Measurements from ENCODE around the gene ZNF660. TPM values are rescaled to one million over a fixed set of nuclear protein-coding genes. Genes with fewer than 3 reads are reported as not detected.

ZNF660 gene
- polyA plus RNA-seq, 1 of the 3 experiments (the other 2 are of a cell fraction), result 1.0 TPM

- no peak for TF ChIP-seq FOSL2 (IDR thresholded peaks at IDR 0.05; ENCODE audit: borderline replicate concordance, low read depth)
- TF ChIP-seq, protein P1, sequence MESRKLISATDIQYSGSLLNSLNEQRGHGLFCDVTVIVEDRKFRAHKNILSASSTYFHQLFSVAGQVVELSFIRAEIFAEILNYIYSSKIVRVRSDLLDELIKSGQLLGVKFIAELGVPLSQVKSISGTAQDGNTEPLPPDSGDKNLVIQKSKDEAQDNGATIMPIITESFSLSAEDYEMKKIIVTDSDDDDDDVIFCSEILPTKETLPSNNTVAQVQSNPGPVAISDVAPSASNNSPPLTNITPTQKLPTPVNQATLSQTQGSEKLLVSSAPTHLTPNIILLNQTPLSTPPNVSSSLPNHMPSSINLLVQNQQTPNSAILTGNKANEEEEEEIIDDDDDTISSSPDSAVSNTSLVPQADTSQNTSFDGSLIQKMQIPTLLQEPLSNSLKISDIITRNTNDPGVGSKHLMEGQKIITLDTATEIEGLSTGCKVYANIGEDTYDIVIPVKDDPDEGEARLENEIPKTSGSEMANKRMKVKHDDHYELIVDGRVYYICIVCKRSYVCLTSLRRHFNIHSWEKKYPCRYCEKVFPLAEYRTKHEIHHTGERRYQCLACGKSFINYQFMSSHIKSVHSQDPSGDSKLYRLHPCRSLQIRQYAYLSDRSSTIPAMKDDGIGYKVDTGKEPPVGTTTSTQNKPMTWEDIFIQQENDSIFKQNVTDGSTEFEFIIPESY (IDR thresholded peaks at IDR 0.05; ENCODE audit: borderline replicate concordance, low read depth), result no peak
- Histone ChIP-seq H3K4me2 (no peak overlapping the region), H3K9me2 (no peaks in the 10 kb centered on the region), H3F3A (replicated peaks; ENCODE audit: insufficient read depth) (no peaks in the 10 kb centered on the region), H3K4me1 (ENCODE audit: control insufficient read depth in 1 of 2, insufficient read depth in 2 of 2, low read depth in 1 of 2, low read length in 1 of 2) (peaks cover 0 to 21% of the 10 kb centered on the region in 2 experiments; a peak in 2 of 4 replicates), H2AFZ (ENCODE audit: low read depth) (no peak overlapping the region), H3K27me3 (ENCODE audit: insufficient read depth) (no peaks in the 10 kb centered on the region), H3K27ac (ENCODE audit: low read depth in 2 of 2, low read length in 1 of 2) (no peak overlapping the region), H3K79me2 (ENCODE audit: insufficient read depth) (peaks cover 5% of the 10 kb centered on the region; the same call in 1 of the 2 replicates), H3K9ac (no peak overlapping the region), H3K36me3 (replicated peaks in 1 of 2; ENCODE audit: control insufficient read depth in 1 of 2, insufficient read depth in 2 of 2, low read length in 1 of 2) (peaks cover 31 to 40% of the 10 kb centered on the region in 2 experiments), H4K20me1 (ENCODE audit: insufficient read depth) (no peaks in the 10 kb centered on the region), H3K9me3 (no peaks in the 10 kb centered on the region), H3K4me3 (ENCODE audit: low read depth in 2 of 2, low read length in 1 of 2) (no peak overlapping the region; a peak in 1 of 4 replicates)
- ChIA-PET POLR2A (interaction anchor here (0.9 kb wide), 1 partner anchor 28 kb away, joined by 3 read pairs; the partner anchor contains the start of gene ZNF660), CTCF (no interaction called here)
- 100% methylated on average over 1 of the region's 9 CpGs for WGBS (ENCODE audit: low lambda C conversion rate)
- no peak for DNase-seq
Observed at GRCh38 chr3:44557074-44557473, 27.7 kb upstream of the ZNF660 start.

GRCh38 chr3:44561076-44561475 is 23.7 kb upstream of the ZNF660 start:
- Histone ChIP-seq H3K36me3 (replicated peaks in 1 of 2; ENCODE audit: control insufficient read depth in 1 of 2, insufficient read depth in 2 of 2, low read length in 1 of 2) (peaks cover 49 to 57% of the 10 kb centered on the region in 2 experiments), H3K9ac (no peak overlapping the region), H4K20me1 (ENCODE audit: insufficient read depth) (no peaks in the 10 kb centered on the region), H3K4me3 (ENCODE audit: low read depth in 2 of 2, low read length in 1 of 2) (no peak overlapping the region), H2AFZ (ENCODE audit: low read depth) (no peak overlapping the region), H3K9me3 (no peaks in the 10 kb centered on the region), H3K79me2 (ENCODE audit: insufficient read depth) (peaks cover 4% of the 10 kb centered on the region; the same call in 1 of the 2 replicates), H3F3A (replicated peaks; ENCODE audit: insufficient read depth) (no peaks in the 10 kb centered on the region), H3K27ac (ENCODE audit: low read depth in 2 of 2, low read length in 1 of 2) (no peak overlapping the region), H3K4me2 (no peak overlapping the region), H3K9me2 (no peaks in the 10 kb centered on the region), H3K27me3 (ENCODE audit: insufficient read depth) (no peaks in the 10 kb centered on the region), H3K4me1 (ENCODE audit: control insufficient read depth in 1 of 2, insufficient read depth in 2 of 2, low read depth in 1 of 2, low read length in 1 of 2) (peaks cover 0 to 12% of the 10 kb centered on the region in 2 experiments; a peak in 2 of 4 replicates)
- WGBS (ENCODE audit: low lambda C conversion rate), result 75% methylated on average over 1 of the region's 1 CpG
- no peak for DNase-seq
- ChIA-PET CTCF (no interaction called here), POLR2A (no interaction called here)
- TF ChIP-seq SIN3A (IDR thresholded peaks at IDR 0.05; ENCODE audit: borderline replicate concordance, low read depth, low read length), result no peak
- TF ChIP-seq SMC3 (IDR thresholded peaks at IDR 0.05; ENCODE audit: low read depth, low read length), result no peak
- no peak for TF ChIP-seq IRF3 (IDR thresholded peaks at IDR 0.05; ENCODE audit: low read depth, low read length)
- TF ChIP-seq TCF12 (IDR thresholded peaks at IDR 0.05), result no peak
- no peak for TF ChIP-seq ELF1 (IDR thresholded peaks at IDR 0.05)
- TF ChIP-seq RXRA (IDR thresholded peaks at IDR 0.05; ENCODE audit: borderline replicate concordance, low read depth), result no peak
- no peak for TF ChIP-seq POLR2AphosphoS5 (IDR thresholded peaks at IDR 0.05; ENCODE audit: low read depth, low read length)
- no peak for TF ChIP-seq NFIC (IDR thresholded peaks at IDR 0.05; ENCODE audit: borderline replicate concordance)
- TF ChIP-seq TEAD4 (IDR thresholded peaks at IDR 0.05; ENCODE audit: borderline replicate concordance, insufficient read depth), result no peak
- TF ChIP-seq EP300 (IDR thresholded peaks at IDR 0.05; ENCODE audit: borderline replicate concordance in 1 of 2, low read depth in 1 of 2, low read length in 1 of 2), result no peak
- TF ChIP-seq JUND (IDR thresholded peaks at IDR 0.05), result no peak
- TF ChIP-seq, protein P1 (IDR thresholded peaks at IDR 0.05; ENCODE audit: borderline replicate concordance, low read depth), result no peak
- no peak for TF ChIP-seq FOXM1 (IDR thresholded peaks at IDR 0.05; ENCODE audit: low read depth)
- TF ChIP-seq FOXJ3 (CRISPR knock-in tag; IDR thresholded peaks at IDR 0.05), result no peak
